Type B pancreatic cell (in vitro differentiated cells): ENCODE measurements around the gene KCNIP2. TPM values are rescaled to one million over a fixed set of nuclear protein-coding genes. Genes with fewer than 3 reads are reported as not detected.

Experiments used
- DNase-seq: peaks from one replicate; pipeline ENCODE4 v3.0.0; 2021; ENCODE audit warnings: mixed read lengths; ENCODE audit not compliant: unreplicated experiment; ENCODE audit errors: extremely low spot score
- H3K27ac Mint-ChIP-seq: 2 replicates; pipeline ENCODE4 v1.8.0; 2021; ENCODE audit warnings: mild to moderate bottlenecking, mixed read lengths
- H3K27me3 Mint-ChIP-seq: 2 replicates; pipeline ENCODE4 v1.8.0; 2021; ENCODE audit warnings: mixed read lengths
- H3K36me3 Mint-ChIP-seq: 2 replicates; pipeline ENCODE4 v1.8.0; 2021; ENCODE audit warnings: mixed read lengths
- H3K4me1 Mint-ChIP-seq: one replicate; pipeline ENCODE4 v1.8.0; 2021; ENCODE audit warnings: mixed read lengths; ENCODE audit not compliant: unreplicated experiment
- H3K4me3 Mint-ChIP-seq: 2 replicates; pipeline ENCODE4 v1.8.0; 2021; ENCODE audit warnings: mild to moderate bottlenecking, mixed read lengths
- H3K9me3 Mint-ChIP-seq: 2 replicates; pipeline ENCODE4 v1.8.0; 2021; ENCODE audit warnings: mixed read lengths
- CTCF ChIP-seq: fragments of 200-600 bp; sonication (generic); conservative IDR thresholded peaks from 2 replicates; pipeline ENCODE4 v1.5.0; 2021; ENCODE audit warnings: antibody characterized with exemption, mild to moderate bottlenecking
- total RNA-seq: library from RNA; stranded (reverse); gene quantifications from 2 replicates; pipeline ENCODE4 v1.2.1, GENCODE V29; 2021; ENCODE audit warnings: low replicate concordance

The KCNIP2 gene
- total RNA-seq, 1 donor from 2014 or later: 4.9 TPM

- Mint-ChIP-seq H3K4me1 (peaks cover 28% of the 10 kb centered on the region), H3K27ac (no peak overlapping the region), H3K27me3 (peaks cover 79% of the 10 kb centered on the region), H3K9me3 (no peaks in the 10 kb centered on the region), H3K36me3 (peaks cover 10% of the 10 kb centered on the region), H3K4me3 (no peak overlapping the region)
- no peak for DNase-seq
- TF ChIP-seq CTCF: no peak
Observed at GRCh38 chr10:101776161-101776817, 67.3 kb downstream of the KCNIP2 start.

Other genes starting within 250 kb of the KCNIP2 start
- gene FBXW4, start 148.6 kb downstream of the KCNIP2 start, total RNA-seq: 39.0 and 43.7 TPM in 2 replicates
- gene FGF8, start 67.7 kb downstream of the KCNIP2 start, total RNA-seq: 3.8 TPM in 1 of 2 replicates, not detected in the other
- gene NPM3, start 60.4 kb downstream of the KCNIP2 start, total RNA-seq: 47.2 and 63.6 TPM in 2 replicates
- 99.5 and 99.6 TPM in 2 replicates for gene OGA, start 25.4 kb downstream of the KCNIP2 start, total RNA-seq
- gene ARMH3, start 212.4 kb upstream of the KCNIP2 start, total RNA-seq: 20.5 and 22.2 TPM in 2 replicates
- 19.1 and 23.1 TPM in 2 replicates for gene HPS6, start 221.5 kb upstream of the KCNIP2 start, total RNA-seq